Retina (tissue), 1 donor: ENCODE results near the gene MRPL12.

Experiments used
- DNase-seq: peaks from one replicate; pipeline ENCODE4 v3.0.0-alpha.2; 2016

The MRPL12 gene

GRCh38 chr17:81741594-81742452, 38.7 kb downstream of the MRPL12 start:
- no peak for DNase-seq
